ENCODE data around the gene SUPT16H.

GRCh38 chr14:21385188-21385904, 1.5 kb upstream of the SUPT16H start:
- TF ChIP-seq YY1 (IDR thresholded peaks at IDR 0.05; ENCODE audit: insufficient read depth, insufficient read length) (no peak), SUZ12 (IDR thresholded peaks at IDR 0.05; ENCODE audit: extremely low read depth, insufficient read depth, insufficient read length) (no peak), ZNF274 (IDR thresholded peaks at IDR 0.05; ENCODE audit: low read depth, low read length) (no peak)
